Trophoblast cell (in vitro differentiated cells and primary cell): ENCODE results near the gene PRDX6.
"Not testable (repeated sequence)": the region's sequence is repeated elsewhere in the genome, so short reads cannot be mapped to it uniquely, and the experiment has no call there.

Experiments
- DNase-seq, 2 donors: peaks; one replicate each; pipeline ENCODE4 v3.0.0-alpha.2; 2016
- H2AFZ ChIP-seq: 2 replicates; pipeline ENCODE4 v1.6.1; 2013; ENCODE audit warnings: low read length, moderate library complexity, mild to moderate bottlenecking; ENCODE audit not compliant: insufficient read depth, poor library complexity
- H2AK5ac ChIP-seq: 2 replicates; pipeline ENCODE4 v1.6.1; 2013; ENCODE audit warnings: mild to moderate bottlenecking, low read length
- H2BK120ac ChIP-seq: 2 replicates; pipeline ENCODE4 v1.6.1; 2013; ENCODE audit warnings: low read length, mild to moderate bottlenecking, moderate library complexity; ENCODE audit not compliant: insufficient read depth, poor library complexity
- H2BK12ac ChIP-seq: 2 replicates; pipeline ENCODE4 v1.6.1; 2013; ENCODE audit warnings: mild to moderate bottlenecking, low read length, moderate library complexity
- H2BK5ac ChIP-seq: 2 replicates; pipeline ENCODE4 v1.6.1; 2013; ENCODE audit warnings: low read length, low read depth, moderate library complexity, mild to moderate bottlenecking; ENCODE audit not compliant: poor library complexity
- H3K14ac ChIP-seq: 2 replicates; pipeline ENCODE4 v1.6.1; 2013; ENCODE audit warnings: mild to moderate bottlenecking, low read length
- H3K18ac ChIP-seq: 2 replicates; pipeline ENCODE4 v1.6.1; 2013; ENCODE audit warnings: mild to moderate bottlenecking, low read length
- H3K23ac ChIP-seq: 2 replicates; pipeline ENCODE4 v1.6.1; 2013; ENCODE audit warnings: low read length
- H3K27ac ChIP-seq: 2 replicates; pipeline ENCODE4 v1.5.1; 2013; ENCODE audit warnings: low read depth, mild to moderate bottlenecking, inconsistent platforms, low read length, moderate library complexity
- H3K27me3 ChIP-seq: 2 replicates; pipeline ENCODE4 v1.6.1; 2013; ENCODE audit warnings: inconsistent platforms, mild to moderate bottlenecking, low read length, moderate library complexity; ENCODE audit not compliant: insufficient read depth
- H3K36me3 ChIP-seq, 2 experiments: 1 replicate in 1 of 2; 2 replicates in 1 of 2; pipeline ENCODE4 v1.6.1; 2013; ENCODE audit warnings: low read length in 2 of 2, mild to moderate bottlenecking in 2 of 2, moderate library complexity in 1 of 2; ENCODE audit not compliant: insufficient read depth in 2 of 2, control insufficient read depth in 1 of 2
- H3K4ac ChIP-seq: 2 replicates; pipeline ENCODE4 v1.6.1; 2013; ENCODE audit warnings: low read depth, mild to moderate bottlenecking, low read length, moderate library complexity
- H3K4me1 ChIP-seq, 2 experiments: 1 replicate in 1 of 2; 2 replicates in 1 of 2; pipeline ENCODE4 v1.6.1; 2013; ENCODE audit warnings: low read length in 2 of 2, mild to moderate bottlenecking in 2 of 2, moderate library complexity in 1 of 2; ENCODE audit not compliant: insufficient read depth in 2 of 2, control insufficient read depth in 1 of 2
- H3K4me2 ChIP-seq: 2 replicates; pipeline ENCODE4 v1.6.1; 2013; ENCODE audit warnings: inconsistent platforms, mild to moderate bottlenecking, low read length, moderate library complexity
- H3K4me3 ChIP-seq: 2 replicates; pipeline ENCODE4 v1.5.1; 2013; ENCODE audit warnings: mild to moderate bottlenecking, low read depth, low read length, inconsistent platforms
- H3K79me1 ChIP-seq: one replicate; pipeline ENCODE4 v1.6.1; 2013; ENCODE audit warnings: low read length
- H3K79me2 ChIP-seq: 2 replicates; pipeline ENCODE4 v1.6.1; 2013; ENCODE audit warnings: low read length, mild to moderate bottlenecking; ENCODE audit not compliant: control insufficient read depth, insufficient read depth, poor library complexity
- H3K9ac ChIP-seq: 2 replicates; pipeline ENCODE4 v1.6.1; 2013; ENCODE audit warnings: mild to moderate bottlenecking, low read length
- H3K9me3 ChIP-seq: 2 replicates; pipeline ENCODE4 v1.6.1; 2013; ENCODE audit warnings: low read depth, mild to moderate bottlenecking, control low read depth, inconsistent platforms, low read length; ENCODE audit not compliant: insufficient read depth
- H4K12ac ChIP-seq: 2 replicates; pipeline ENCODE4 v1.6.1; 2013; ENCODE audit warnings: low read depth, mild to moderate bottlenecking, low read length, moderate library complexity
- H4K8ac ChIP-seq: 2 replicates; pipeline ENCODE4 v1.6.1; 2013; ENCODE audit warnings: low read depth, mild to moderate bottlenecking, low read length, moderate library complexity
- H4K91ac ChIP-seq: one replicate; pipeline ENCODE4 v1.6.1; 2013; ENCODE audit warnings: low read depth, mild to moderate bottlenecking, low read length, moderate library complexity
- WGBS: extraction: QIAGEN DNeasy Blood & Tissue Kit; methylation state at CpG from one replicate; pipeline ENCODE4 v1.1.7; 2013; ENCODE audit warnings: missing lambda C conversion rate; ENCODE audit not compliant: insufficient read length, insufficient coverage; ENCODE audit errors: extremely low coverage; 5-methylcytosine and 5-hydroxymethylcytosine counted together

The PRDX6 gene

GRCh38 chr1:173509797-173510196 is 32.7 kb downstream of the PRDX6 start:
- H2AFZ ChIP-seq, result no peak overlapping the region
- no peak overlapping the region for H3K4me2 ChIP-seq
- H3K9me3 ChIP-seq, result no peaks in the 10 kb centered on the region
- no peak overlapping the region for H2BK12ac ChIP-seq
- H2BK5ac ChIP-seq, result no peak overlapping the region
- no peak overlapping the region for H2BK120ac ChIP-seq
- H3K79me1 ChIP-seq, result no peaks in the 10 kb centered on the region
- H3K4me1 ChIP-seq, result peaks cover 0 to 3% of the 10 kb centered on the region in 2 experiments
- no peak overlapping the region for H4K91ac ChIP-seq
- no peak overlapping the region for H3K9ac ChIP-seq
- H3K36me3 ChIP-seq, result no peaks in the 10 kb centered on the region
- no peak overlapping the region for H4K12ac ChIP-seq
- no peak for DNase-seq
- H3K79me2 ChIP-seq, result no peaks in the 10 kb centered on the region
- no peak overlapping the region for H2AK5ac ChIP-seq
- no peak overlapping the region for H3K18ac ChIP-seq
- WGBS, result no CpG with 5 or more reads among the region's 1 CpG
- no peak overlapping the region for H4K8ac ChIP-seq
- no peak overlapping the region for H3K4ac ChIP-seq
- H3K27ac ChIP-seq, result no peak overlapping the region
- no peak overlapping the region for H3K14ac ChIP-seq
- H3K23ac ChIP-seq, result no peak overlapping the region
- H3K27me3 ChIP-seq, result no peaks in the 10 kb centered on the region
- H3K4me3 ChIP-seq, result no peak overlapping the region

GRCh38 chr1:173514503-173514902 is 37.4 kb downstream of the PRDX6 start:
- not testable (repeated sequence) for H2BK12ac ChIP-seq, H3K14ac ChIP-seq, H3K79me1 ChIP-seq, H4K91ac ChIP-seq, H3K4ac ChIP-seq, H3K18ac ChIP-seq, H2BK5ac ChIP-seq, H3K27me3 ChIP-seq, H3K79me2 ChIP-seq, H3K36me3 ChIP-seq, H4K12ac ChIP-seq, DNase-seq, H3K9ac ChIP-seq, H3K23ac ChIP-seq, H3K9me3 ChIP-seq, H3K4me3 ChIP-seq, H2AFZ ChIP-seq, H2AK5ac ChIP-seq, H3K4me2 ChIP-seq, H3K27ac ChIP-seq, H4K8ac ChIP-seq, H3K4me1 ChIP-seq, H2BK120ac ChIP-seq
- no CpG with 5 or more reads among the region's 1 CpG for WGBS

- Histone ChIP-seq H3K23ac (no peak overlapping the region), H4K12ac (no peak overlapping the region), H3K9me3 (no peaks in the 10 kb centered on the region), H3K4me1 (no peaks in the 10 kb centered on the region), H3K36me3 (no peaks in the 10 kb centered on the region), H3K79me2 (no peaks in the 10 kb centered on the region), H2BK12ac (no peak overlapping the region), H3K4ac (no peak overlapping the region), H2AK5ac (no peak overlapping the region), H2AFZ (no peak overlapping the region), H3K9ac (no peak overlapping the region), H4K8ac (no peak overlapping the region), H3K4me2 (no peak overlapping the region), H4K91ac (no peak overlapping the region), H2BK120ac (no peak overlapping the region), H3K18ac (no peak overlapping the region), H3K79me1 (no peaks in the 10 kb centered on the region), H3K4me3 (no peak overlapping the region), H3K14ac (no peak overlapping the region), H2BK5ac (no peak overlapping the region), H3K27ac (no peak overlapping the region), H3K27me3 (no peaks in the 10 kb centered on the region)
- no peak for DNase-seq
- WGBS, result no CpG with 5 or more reads among the region's 2 CpGs
These were observed 43.7 kb downstream of the PRDX6 start for GRCh38 chr1:173520799-173521198.

- Histone ChIP-seq H2BK5ac (no peak overlapping the region), H4K8ac (no peak overlapping the region), H3K36me3 (no peaks in the 10 kb centered on the region), H3K27me3 (no peaks in the 10 kb centered on the region), H3K4ac (no peak overlapping the region), H3K4me2 (no peak overlapping the region), H2BK12ac (no peak overlapping the region), H4K91ac (no peak overlapping the region), H2AFZ (no peak overlapping the region), H3K18ac (no peak overlapping the region), H3K9me3 (no peaks in the 10 kb centered on the region), H3K79me2 (no peaks in the 10 kb centered on the region), H3K9ac (no peak overlapping the region), H3K4me3 (no peak overlapping the region), H3K79me1 (no peaks in the 10 kb centered on the region), H2AK5ac (no peak overlapping the region), H3K14ac (no peak overlapping the region), H3K27ac (no peak overlapping the region), H3K4me1 (no peaks in the 10 kb centered on the region), H4K12ac (no peak overlapping the region), H3K23ac (no peak overlapping the region), H2BK120ac (no peak overlapping the region)
- WGBS, result no CpG with 5 or more reads among the region's 3 CpGs
- no peak for DNase-seq
These were observed 46.2 kb downstream of the PRDX6 start for GRCh38 chr1:173523329-173523728.
